ENCODE measurements around the gene JAKMIP3. TPM values are rescaled to one million over a fixed set of nuclear protein-coding genes. Genes with fewer than 3 reads are reported as not detected.
A peak's percentile ranks its signal among the peaks of the same experiment; 100 is the strongest.

Gene JAKMIP3
- total RNA-seq = 1.5 TPM
- long read RNA-seq = 0 reads

- DNase-seq (ENCODE audit: low spot score) = peak; percentile 74
- intact Hi-C loops (cut with DNase I) = no loop called here
These were observed at the start of gene JAKMIP3 for GRCh38 chr10:132065491-132066105. Gene JAKMIP3, plus strand, starts transcription at chr10:132065946. Its CDS starts 38,863 bp downstream, at chr10:132104809.

DNA sequence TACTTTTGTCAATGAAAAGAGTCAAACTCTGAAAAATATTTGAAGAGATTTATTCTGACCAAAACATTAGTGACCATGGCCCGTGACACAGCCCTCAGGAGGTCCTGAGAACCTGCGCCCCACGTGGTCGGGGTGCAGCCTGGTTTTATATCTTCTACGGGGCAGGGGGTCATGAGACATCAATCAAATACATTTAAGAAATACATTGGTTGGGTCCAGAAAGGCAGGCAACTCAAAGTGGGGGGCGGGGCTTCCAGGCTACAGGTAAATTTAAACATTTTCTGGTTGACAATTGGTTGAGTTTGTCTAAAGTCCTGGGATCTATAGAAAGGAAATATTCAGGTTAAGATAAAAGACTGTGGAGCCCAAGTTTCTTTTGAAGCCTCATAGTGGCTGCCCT, 49.2 kb upstream of the JAKMIP3 start:
- intact Hi-C loops (cut with DNase I) = no loop called here
- DNase-seq (ENCODE audit: low spot score) = peak; percentile 22

DNA sequence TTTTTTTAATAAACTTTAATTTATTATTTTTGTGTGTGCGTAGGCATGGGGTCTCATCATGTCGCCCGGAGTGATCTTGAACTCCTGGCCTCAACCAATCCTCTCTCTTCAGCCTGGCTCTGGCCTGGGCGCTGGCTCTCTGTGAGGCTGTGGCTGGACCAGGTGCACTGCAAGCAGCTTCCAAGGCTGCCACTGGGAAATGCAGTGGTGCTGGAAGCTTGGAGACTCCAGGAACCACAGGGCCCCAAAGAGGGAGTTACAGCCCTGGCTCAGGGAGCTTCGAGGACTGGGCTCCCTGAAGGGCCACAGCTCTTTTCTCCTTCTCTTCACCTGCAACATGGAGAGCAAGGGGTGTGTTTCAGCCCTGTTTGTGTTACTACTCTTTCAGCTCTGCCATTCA, 47.3 kb upstream of the JAKMIP3 start:
- peak; percentile 55 for DNase-seq (ENCODE audit: low spot score)
- intact Hi-C loops (cut with DNase I) = no loop called here

DNA sequence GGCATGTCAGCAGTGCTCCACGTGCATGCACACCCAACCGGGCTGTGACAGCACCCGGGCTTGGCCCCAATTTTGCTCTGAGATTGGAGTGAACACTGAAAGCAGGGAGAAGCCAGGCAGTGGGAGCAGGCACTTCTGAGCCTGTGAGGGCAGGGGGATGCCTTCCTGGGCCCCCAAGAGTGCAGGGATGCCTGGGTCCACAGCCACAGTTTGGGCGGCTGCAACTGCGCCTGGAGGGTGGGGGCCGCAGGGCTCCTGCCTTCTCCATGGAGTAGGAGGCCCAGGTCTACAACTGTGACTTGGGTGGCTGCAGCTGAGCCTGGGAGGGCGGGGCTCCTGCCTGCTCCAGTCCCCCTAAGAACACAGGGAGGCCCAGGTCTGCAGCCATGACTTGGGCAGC, 46.4 kb upstream of the JAKMIP3 start:
- DNase-seq (ENCODE audit: low spot score) = peak; percentile 43
- intact Hi-C loops (cut with DNase I) = no loop called here

DNA sequence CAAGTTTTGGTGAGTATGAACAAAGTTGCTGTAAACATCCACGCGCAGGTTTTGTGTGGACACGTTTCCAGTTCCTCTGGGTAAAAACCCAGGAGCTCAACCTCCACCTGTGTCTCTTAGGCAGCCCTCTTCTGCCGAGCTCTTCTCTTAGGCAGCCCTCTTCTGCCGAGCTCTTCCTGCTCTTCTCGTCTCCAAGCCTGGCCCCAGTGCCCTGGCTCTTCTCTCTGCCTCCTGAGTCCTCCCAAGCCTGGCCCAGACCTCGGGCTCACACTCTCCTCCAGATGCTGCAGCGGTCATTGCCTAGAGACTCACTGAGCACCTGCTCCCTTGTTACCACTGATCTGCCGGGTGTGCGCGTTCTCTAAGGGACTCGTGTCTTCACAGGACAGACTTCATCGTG, 45.3 kb upstream of the JAKMIP3 start:
- intact Hi-C loops (cut with DNase I) = loop anchor here (5.0 kb wide), 3 partner anchors 38 to 122 kb away; partner anchors contain the start of genes BNIP3 and PPP2R2D
- DNase-seq (ENCODE audit: low spot score) = peak; percentile 61

DNA sequence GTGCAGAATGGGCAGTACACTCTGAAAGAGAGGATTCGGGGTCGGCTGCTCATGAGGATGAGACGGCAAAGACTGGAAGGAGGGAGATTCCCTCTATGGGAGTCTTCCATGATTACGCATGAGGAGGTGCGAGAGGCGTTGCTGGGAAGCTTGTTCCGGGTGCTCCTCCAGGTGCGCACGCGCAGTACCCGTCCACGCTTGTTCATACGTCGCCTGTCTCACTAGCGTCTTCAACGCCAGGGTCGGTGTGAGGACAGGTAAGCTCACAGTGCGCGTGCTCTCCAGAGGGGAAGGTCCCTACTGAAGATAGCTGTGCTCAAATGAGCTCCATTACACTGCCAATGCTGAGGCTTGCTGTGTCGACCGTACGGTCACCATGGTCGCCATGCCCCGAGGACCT, 44.7 kb upstream of the JAKMIP3 start:
- peak; percentile 69 for DNase-seq (ENCODE audit: low spot score)
- intact Hi-C loops (cut with DNase I) = loop anchor here (5.0 kb wide), 3 partner anchors 39 to 121 kb away; partner anchors contain the start of genes BNIP3 and PPP2R2D

- intact Hi-C loops (cut with DNase I) = loop anchor here (5.0 kb wide), 3 partner anchors 39 to 121 kb away; partner anchors contain the start of genes BNIP3 and PPP2R2D
- peak; percentile 61 for DNase-seq (ENCODE audit: low spot score)
These were observed 44.1 kb upstream of the JAKMIP3 start for GRCh38 chr10:132021504-132022143.

- intact Hi-C loops (cut with DNase I) = loop anchor here (5.0 kb wide), 3 partner anchors 40 to 120 kb away; partner anchors contain the start of genes BNIP3 and PPP2R2D
- DNase-seq (ENCODE audit: low spot score) = peak; percentile 43
These were observed 43.5 kb upstream of the JAKMIP3 start for GRCh38 chr10:132022241-132022640.

DNA sequence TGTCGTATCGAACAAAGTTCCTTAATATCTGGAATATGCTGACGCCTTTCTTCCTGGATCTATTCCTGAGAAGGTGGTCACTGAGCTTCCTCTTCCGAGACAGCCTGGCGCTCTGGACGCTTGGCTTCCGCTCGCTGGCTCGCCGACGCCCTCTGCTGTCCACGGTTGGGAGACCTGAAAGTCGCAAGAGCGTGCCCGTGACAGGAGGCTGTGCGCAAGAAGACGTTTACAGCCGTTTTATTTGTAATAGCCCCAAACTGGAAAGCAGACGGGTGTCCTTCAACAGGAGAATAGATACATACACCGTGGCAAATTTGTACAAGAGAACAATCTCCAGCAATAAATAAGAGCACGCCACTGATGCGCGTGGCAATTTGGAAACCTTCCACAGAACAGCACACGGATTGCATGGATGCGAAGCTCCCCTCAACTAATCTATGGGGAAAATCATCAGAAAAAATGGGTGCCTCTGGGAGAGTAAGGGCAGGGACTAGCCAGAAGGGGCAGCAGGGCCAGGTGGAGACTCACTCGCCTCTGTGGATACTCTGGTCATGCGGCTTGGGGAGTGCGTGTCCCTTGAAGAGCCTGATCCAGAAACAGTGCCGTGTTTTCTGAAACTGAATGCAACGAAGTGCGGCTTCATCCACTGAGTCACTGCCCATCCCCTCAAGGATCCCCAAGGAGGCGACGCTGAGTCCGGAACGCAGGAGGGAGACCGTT, 42.5 kb upstream of the JAKMIP3 start:
- intact Hi-C loops (cut with DNase I) = loop anchor here (1.0 to 5.0 kb wide), 4 partner anchors 41 to 138 kb away; partner anchors contain the start of genes BNIP3 and PPP2R2D
- peak; percentile 91 for DNase-seq (ENCODE audit: low spot score)

DNA sequence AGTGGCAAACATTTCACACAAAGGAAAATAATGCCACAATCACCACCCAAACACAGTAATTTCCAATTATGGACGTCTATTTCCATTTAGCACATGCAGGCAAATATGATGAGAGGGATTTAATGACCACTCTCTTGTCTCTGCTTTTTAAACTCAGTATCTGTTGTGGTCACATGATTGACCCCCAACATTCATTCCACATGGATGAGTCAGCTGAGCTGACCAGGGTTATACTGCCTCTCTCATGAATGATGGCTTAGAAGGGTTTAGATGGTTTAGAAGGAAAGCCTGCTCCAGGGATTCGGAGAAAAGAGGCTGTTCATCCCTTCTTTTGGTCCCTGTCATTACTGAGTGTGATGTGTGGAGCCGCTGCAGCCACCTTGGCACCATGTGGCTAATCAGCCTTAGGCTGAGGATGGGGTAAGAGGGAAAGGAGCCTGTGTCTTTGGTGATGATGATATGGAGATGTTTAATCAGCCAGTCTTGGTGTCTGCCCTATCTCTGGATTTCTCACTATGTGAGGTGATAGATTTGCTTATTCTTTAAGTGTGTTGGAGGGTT, 38.2 kb upstream of the JAKMIP3 start:
- intact Hi-C loops (cut with DNase I) = no loop called here
- no peak for DNase-seq (ENCODE audit: low spot score)

DNA sequence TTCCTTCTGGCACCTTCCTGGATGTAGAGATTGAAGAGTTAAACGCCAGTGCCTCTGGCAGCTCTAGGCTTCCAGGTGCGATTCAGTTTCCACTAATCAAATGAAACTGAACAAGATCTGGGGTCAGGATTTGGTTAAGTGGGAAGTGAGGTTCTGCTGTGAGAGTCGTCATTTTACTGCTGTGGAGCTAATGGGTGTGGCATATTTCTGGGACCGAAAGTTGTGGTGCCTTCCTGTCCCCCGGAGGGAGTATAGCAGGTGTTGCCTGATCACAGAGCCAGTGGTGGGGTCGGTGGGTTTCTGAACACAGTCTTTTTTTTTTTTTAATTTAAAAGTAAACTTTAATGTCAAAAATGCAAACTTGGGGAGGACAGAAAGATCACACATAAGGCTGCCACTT, 37.0 kb upstream of the JAKMIP3 start:
- DNase-seq (ENCODE audit: low spot score) = no peak
- intact Hi-C loops (cut with DNase I) = no loop called here

GRCh38 chr10:132030898-132031463, 34.8 kb upstream of the JAKMIP3 start:
- no peak for DNase-seq (ENCODE audit: low spot score)
- intact Hi-C loops (cut with DNase I) = no loop called here

GRCh38 chr10:132033632-132034031, 32.1 kb upstream of the JAKMIP3 start:
- intact Hi-C loops (cut with DNase I) = no loop called here
- no peak for DNase-seq (ENCODE audit: low spot score)

GRCh38 chr10:132035476-132035875, 30.3 kb upstream of the JAKMIP3 start:
- intact Hi-C loops (cut with DNase I) = no loop called here
- DNase-seq (ENCODE audit: low spot score) = no peak

- intact Hi-C loops (cut with DNase I) = no loop called here
- DNase-seq (ENCODE audit: low spot score) = no peak
These were observed 29.4 kb upstream of the JAKMIP3 start for GRCh38 chr10:132036153-132036886.

GRCh38 chr10:132036887-132037675, 28.7 kb upstream of the JAKMIP3 start:
- intact Hi-C loops (cut with DNase I) = no loop called here
- DNase-seq (ENCODE audit: low spot score) = no peak

GRCh38 chr10:132037676-132037975, 28.1 kb upstream of the JAKMIP3 start:
- intact Hi-C loops (cut with DNase I) = no loop called here

DNA sequence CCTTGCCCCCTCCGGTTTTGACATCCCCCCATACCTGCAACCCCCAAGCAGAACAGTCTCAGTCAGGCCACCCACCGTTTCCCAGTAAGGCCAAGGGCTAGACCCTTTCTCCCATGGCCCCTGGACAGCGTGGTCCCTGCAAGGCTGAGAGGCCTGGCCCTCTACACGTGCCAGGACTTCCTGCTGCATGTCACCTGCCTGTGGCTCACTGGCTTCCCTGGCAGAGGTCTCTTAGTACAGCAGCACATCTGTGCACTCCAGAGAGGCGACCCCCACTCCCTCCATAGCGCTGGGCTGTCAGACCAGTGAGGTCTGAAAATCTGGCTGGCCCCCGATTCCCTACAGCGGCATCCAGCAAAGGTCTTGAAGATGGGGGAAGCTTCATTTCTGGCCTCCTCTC, 26.4 kb upstream of the JAKMIP3 start:
- no peak for DNase-seq (ENCODE audit: low spot score)
- intact Hi-C loops (cut with DNase I) = no loop called here

More at GRCh38 chr10:132037676-132037975, 28.1 kb upstream of the JAKMIP3 start:
- no peak for DNase-seq (ENCODE audit: low spot score)
